Gastroesophageal sphincter (tissue), 3 donors: ENCODE results near the gene WWC2.

Experiments
- POLR2A ChIP-seq, 2 donors: fragments of 450-650 bp; IDR thresholded peaks; one replicate each; pipeline ENCODE4 v1.6.1; 2017; ENCODE audit warnings: antibody characterized with exemption in 2 of 2, mild to moderate bottlenecking in 2 of 2, moderate library complexity in 1 of 2
- TF ChIP-seq, protein P1 (sequence below), 4 experiments: fragments of 200-600 bp in 2 of 4; fragments of 450-650 bp in 2 of 4; sonication (generic) in 1 of 4; IDR thresholded peaks; one replicate each; pipeline ENCODE4 v1.5.1; 2017 to 2019; ENCODE audit warnings: antibody characterized with exemption in 4 of 4, mild to moderate bottlenecking in 2 of 4, moderate library complexity in 2 of 4

- TF ChIP-seq, protein P1, sequence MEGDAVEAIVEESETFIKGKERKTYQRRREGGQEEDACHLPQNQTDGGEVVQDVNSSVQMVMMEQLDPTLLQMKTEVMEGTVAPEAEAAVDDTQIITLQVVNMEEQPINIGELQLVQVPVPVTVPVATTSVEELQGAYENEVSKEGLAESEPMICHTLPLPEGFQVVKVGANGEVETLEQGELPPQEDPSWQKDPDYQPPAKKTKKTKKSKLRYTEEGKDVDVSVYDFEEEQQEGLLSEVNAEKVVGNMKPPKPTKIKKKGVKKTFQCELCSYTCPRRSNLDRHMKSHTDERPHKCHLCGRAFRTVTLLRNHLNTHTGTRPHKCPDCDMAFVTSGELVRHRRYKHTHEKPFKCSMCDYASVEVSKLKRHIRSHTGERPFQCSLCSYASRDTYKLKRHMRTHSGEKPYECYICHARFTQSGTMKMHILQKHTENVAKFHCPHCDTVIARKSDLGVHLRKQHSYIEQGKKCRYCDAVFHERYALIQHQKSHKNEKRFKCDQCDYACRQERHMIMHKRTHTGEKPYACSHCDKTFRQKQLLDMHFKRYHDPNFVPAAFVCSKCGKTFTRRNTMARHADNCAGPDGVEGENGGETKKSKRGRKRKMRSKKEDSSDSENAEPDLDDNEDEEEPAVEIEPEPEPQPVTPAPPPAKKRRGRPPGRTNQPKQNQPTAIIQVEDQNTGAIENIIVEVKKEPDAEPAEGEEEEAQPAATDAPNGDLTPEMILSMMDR (IDR thresholded peaks at IDR 0.05) = no peak
- TF ChIP-seq POLR2A (IDR thresholded peaks at IDR 0.05) = no peak
Measured at GRCh38 chr4:183202523-183202922, 103.5 kb downstream of the WWC2 start.
